Measurements from ENCODE around the gene CAPN15. TPM values are rescaled to one million over a fixed set of nuclear protein-coding genes. Genes with fewer than 3 reads are reported as not detected.

Gene CAPN15
- total and polyA plus RNA-seq, 4 donors = 14.4 to 64.1 (median 38.9) TPM

GRCh38 chr16:560204-560700 is 32.7 kb downstream of the CAPN15 start, which contains the start of gene PRR35:
Gene PRR35 (plus strand): TSS chr16:560394. CDS start chr16:563295, 2,901 bp downstream.
- no peak within 1 kb of the TSS for H3K27ac ChIP-seq (ENCODE audit: low read depth in 1 of 2, low read length in 1 of 2)
- 1 to 2% methylated on average over 28 to 84 of the region's 84 CpGs for WGBS, 2 donors
- TF ChIP-seq CTCF (IDR thresholded peaks at IDR 0.05; ENCODE audit: control extremely low read depth, extremely low read depth) = no peak
- peaks cover 0 to 14% (median 0%) of the 10 kb centered on the region in 5 donors for H3K4me1 ChIP-seq (ENCODE audit: control insufficient read depth in 5 of 5, insufficient read depth in 5 of 5, low read length in 5 of 5)
- H3K9ac ChIP-seq (ENCODE audit: insufficient read depth in 1 of 2, low read length in 2 of 2) = no peak within 1 kb of the TSS
- H3K9me3 ChIP-seq (ENCODE audit: control insufficient read depth in 4 of 4, insufficient read depth in 3 of 4, low read length in 3 of 4) = peaks cover 0 to 4% (median 0%) of the 10 kb centered on the region in 4 donors
- H3K4me3 ChIP-seq = no peak within 1 kb of the TSS
- ATAC-seq (ENCODE audit: insufficient read depth, low FRiP score) (no peak), DNase-seq (no peak)
- H3K36me3 ChIP-seq (ENCODE audit: control insufficient read depth in 4 of 4, insufficient read depth in 4 of 4, low read length in 4 of 4) = no peaks in the 10 kb centered on the region
- peaks cover 0 to 42% (median 14%) of the 10 kb centered on the region in 3 donors for H3K27me3 ChIP-seq (ENCODE audit: control insufficient read depth in 3 of 3, insufficient read depth in 3 of 3, low read length in 2 of 3)

GRCh38 chr16:560701-561412 is 33.3 kb downstream of the CAPN15 start:
- H3K9me3 ChIP-seq (ENCODE audit: control insufficient read depth in 4 of 4, insufficient read depth in 3 of 4, low read length in 3 of 4) = peaks cover 0 to 4% (median 0%) of the 10 kb centered on the region in 4 donors
- peaks cover 0 to 42% (median 14%) of the 10 kb centered on the region in 3 donors for H3K27me3 ChIP-seq (ENCODE audit: control insufficient read depth in 3 of 3, insufficient read depth in 3 of 3, low read length in 2 of 3)
- no peaks in the 10 kb centered on the region for H3K36me3 ChIP-seq (ENCODE audit: control insufficient read depth in 4 of 4, insufficient read depth in 4 of 4, low read length in 4 of 4)
- DNase-seq (no peak), ATAC-seq (ENCODE audit: insufficient read depth, low FRiP score) (no peak)
- no peak overlapping the region for H3K4me3 ChIP-seq
- no peak overlapping the region for H3K9ac ChIP-seq (ENCODE audit: insufficient read depth in 1 of 2, low read length in 2 of 2)
- TF ChIP-seq CTCF (IDR thresholded peaks at IDR 0.05; ENCODE audit: control extremely low read depth, extremely low read depth) = no peak
- peaks cover 0 to 20% (median 0%) of the 10 kb centered on the region in 5 donors for H3K4me1 ChIP-seq (ENCODE audit: control insufficient read depth in 5 of 5, insufficient read depth in 5 of 5, low read length in 5 of 5)
- 18 to 45% methylated on average over 32 to 54 of the region's 54 CpGs for WGBS, 2 donors
- no peak overlapping the region for H3K27ac ChIP-seq (ENCODE audit: low read depth in 1 of 2, low read length in 1 of 2)

- Histone ChIP-seq H3K27me3 (ENCODE audit: control insufficient read depth in 3 of 3, insufficient read depth in 3 of 3, low read length in 2 of 3) (peaks cover 0 to 42% (median 14%) of the 10 kb centered on the region in 3 donors), H3K9ac (ENCODE audit: insufficient read depth in 1 of 2, low read length in 2 of 2) (no peak overlapping the region), H3K27ac (ENCODE audit: low read depth in 1 of 2, low read length in 1 of 2) (no peak overlapping the region), H3K9me3 (ENCODE audit: control insufficient read depth in 4 of 4, insufficient read depth in 3 of 4, low read length in 3 of 4) (peaks cover 0 to 4% (median 0%) of the 10 kb centered on the region in 4 donors), H3K36me3 (ENCODE audit: control insufficient read depth in 4 of 4, insufficient read depth in 4 of 4, low read length in 4 of 4) (no peaks in the 10 kb centered on the region), H3K4me1 (ENCODE audit: control insufficient read depth in 5 of 5, insufficient read depth in 5 of 5, low read length in 5 of 5) (peaks cover 0 to 25% (median under 1%) of the 10 kb centered on the region in 5 donors), H3K4me3 (no peak overlapping the region)
- DNase-seq (no peak), ATAC-seq (ENCODE audit: insufficient read depth, low FRiP score) (no peak)
- 70 to 78% methylated on average over 12 to 15 of the region's 15 CpGs for WGBS, 2 donors
- no peak for TF ChIP-seq CTCF (IDR thresholded peaks at IDR 0.05; ENCODE audit: control extremely low read depth, extremely low read depth)
Observed at GRCh38 chr16:561413-561794, 33.9 kb downstream of the CAPN15 start.

Measured in lung (tissue), 12 donors.